Endothelial cell of umbilical vein (primary cell): ENCODE measurements around the gene NEURL1B.

Source experiments
- CTCF ChIP-seq, 2 donors: IDR thresholded peaks; 1 replicate in 1 of 2; 2 replicates in 1 of 2; pipeline ENCODE4 v1.5.1; 2011; ENCODE audit warnings: low read length in 2 of 2, mild to moderate bottlenecking in 2 of 2, moderate library complexity in 2 of 2, control low read depth in 1 of 2, inconsistent platforms in 1 of 2, low read depth in 1 of 2; ENCODE audit not compliant: insufficient read depth in 1 of 2; ENCODE audit errors: extremely low read depth in 1 of 2
- FOS ChIP-seq: IDR thresholded peaks from 2 replicates; pipeline ENCODE4 v1.6.1; 2011; ENCODE audit warnings: mild to moderate bottlenecking, low read length, moderate library complexity, borderline replicate concordance; ENCODE audit not compliant: insufficient read depth
- JUN ChIP-seq: IDR thresholded peaks from 2 replicates; pipeline ENCODE4 v1.6.1; 2011; ENCODE audit warnings: borderline replicate concordance, low read depth; ENCODE audit not compliant: insufficient read length, insufficient read depth
- MAX ChIP-seq: IDR thresholded peaks from 2 replicates; pipeline ENCODE4 v1.6.1; 2011; ENCODE audit not compliant: insufficient read depth, insufficient read length
- MYC ChIP-seq: IDR thresholded peaks from one replicate; pipeline ENCODE4 v1.6.1; 2011; ENCODE audit warnings: mild to moderate bottlenecking, low read depth, low read length
- POLR2A ChIP-seq: IDR thresholded peaks from 2 replicates; pipeline ENCODE4 v1.6.1; 2012; ENCODE audit warnings: low read depth, mild to moderate bottlenecking, control low read depth, low read length
- POLR2AphosphoS5 ChIP-seq: IDR thresholded peaks from 2 replicates; pipeline ENCODE4 v1.6.1; 2012; ENCODE audit warnings: low read depth, mild to moderate bottlenecking, control low read depth, low read length, moderate library complexity; ENCODE audit not compliant: insufficient read depth

- TF ChIP-seq CTCF (IDR thresholded peaks at IDR 0.05; ENCODE audit: extremely low read depth in 1 of 2, insufficient read depth in 1 of 2, low read depth in 1 of 2, low read length in 2 of 2) (no peak), MAX (no peak), JUN (no peak), POLR2AphosphoS5 (no peak), POLR2A (no peak), MYC (no peak), FOS (no peak)
Measured at GRCh38 chr5:172630082-172630481, 11.0 kb upstream of the NEURL1B start.
